Prostate gland (tissue), 2 donors: ENCODE measurements around the gene CNDP2.

ENCODE experiments used
- POLR2A ChIP-seq: fragments of 450-650 bp; IDR thresholded peaks from one replicate; pipeline ENCODE4 v1.6.1; 2016; ENCODE audit warnings: antibody characterized with exemption, mild to moderate bottlenecking
- TF ChIP-seq, protein P1 (sequence below), 4 experiments: fragments of 200-600 bp in 2 of 4; fragments of 450-650 bp in 2 of 4; sonication (generic) in 2 of 4; IDR thresholded peaks; 1 replicate in 3 of 4; 2 replicates in 1 of 4; pipeline ENCODE4 v1.5.1; 2016 to 2019; ENCODE audit warnings: antibody characterized with exemption in 4 of 4, mild to moderate bottlenecking in 2 of 4, moderate library complexity in 2 of 4

DNA sequence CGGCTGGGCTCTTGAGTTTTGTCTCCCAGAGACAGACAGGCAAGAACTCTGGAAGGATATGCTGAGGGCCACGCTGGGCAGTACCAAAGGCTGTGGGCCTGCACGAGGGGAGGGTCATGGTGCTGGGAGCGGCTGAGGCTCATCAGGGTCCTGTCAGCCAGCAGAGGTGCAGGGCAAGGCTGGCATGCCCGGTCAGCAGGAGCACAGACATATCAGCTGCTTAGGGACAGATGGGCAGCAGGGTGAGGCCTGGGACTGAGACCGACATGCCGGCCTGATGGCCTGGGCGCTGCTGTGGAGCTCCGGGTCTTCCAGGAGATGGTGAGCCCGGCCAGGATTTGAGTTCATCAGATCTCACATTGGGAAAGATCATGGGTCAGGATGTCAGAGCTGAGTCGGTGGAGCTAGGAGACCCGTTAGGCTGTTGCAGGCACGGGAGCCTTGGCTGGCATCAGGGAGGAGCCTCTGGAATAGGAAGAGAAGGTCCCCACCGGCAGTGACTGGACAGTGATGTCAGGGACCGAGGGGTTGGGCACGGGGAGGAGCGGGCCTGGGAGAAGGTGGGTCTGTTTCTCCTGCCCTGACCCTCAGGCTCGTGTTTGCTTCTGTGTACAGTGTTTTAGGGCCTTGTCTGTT, 18.8 kb downstream of the CNDP2 start:
- TF ChIP-seq, protein P1, sequence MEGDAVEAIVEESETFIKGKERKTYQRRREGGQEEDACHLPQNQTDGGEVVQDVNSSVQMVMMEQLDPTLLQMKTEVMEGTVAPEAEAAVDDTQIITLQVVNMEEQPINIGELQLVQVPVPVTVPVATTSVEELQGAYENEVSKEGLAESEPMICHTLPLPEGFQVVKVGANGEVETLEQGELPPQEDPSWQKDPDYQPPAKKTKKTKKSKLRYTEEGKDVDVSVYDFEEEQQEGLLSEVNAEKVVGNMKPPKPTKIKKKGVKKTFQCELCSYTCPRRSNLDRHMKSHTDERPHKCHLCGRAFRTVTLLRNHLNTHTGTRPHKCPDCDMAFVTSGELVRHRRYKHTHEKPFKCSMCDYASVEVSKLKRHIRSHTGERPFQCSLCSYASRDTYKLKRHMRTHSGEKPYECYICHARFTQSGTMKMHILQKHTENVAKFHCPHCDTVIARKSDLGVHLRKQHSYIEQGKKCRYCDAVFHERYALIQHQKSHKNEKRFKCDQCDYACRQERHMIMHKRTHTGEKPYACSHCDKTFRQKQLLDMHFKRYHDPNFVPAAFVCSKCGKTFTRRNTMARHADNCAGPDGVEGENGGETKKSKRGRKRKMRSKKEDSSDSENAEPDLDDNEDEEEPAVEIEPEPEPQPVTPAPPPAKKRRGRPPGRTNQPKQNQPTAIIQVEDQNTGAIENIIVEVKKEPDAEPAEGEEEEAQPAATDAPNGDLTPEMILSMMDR (IDR thresholded peaks at IDR 0.05): no peak
- no peak for TF ChIP-seq POLR2A
